Panc1 (cell line): Measurements from ENCODE around the gene SLX9.

ENCODE experiments used
- POLR2AphosphoS5 ChIP-seq: IDR thresholded peaks from 2 replicates; pipeline ENCODE4 v1.6.1; 2012; ENCODE audit warnings: mild to moderate bottlenecking, low read depth, low read length, moderate library complexity
- SIN3A ChIP-seq: IDR thresholded peaks from 2 replicates; pipeline ENCODE4 v1.6.1; 2012; ENCODE audit warnings: low read depth, mild to moderate bottlenecking, low read length, moderate library complexity, borderline replicate concordance; ENCODE audit not compliant: insufficient read depth
- TCF7L2 ChIP-seq: IDR thresholded peaks from 2 replicates; pipeline ENCODE4 v1.6.1; 2011; ENCODE audit warnings: mild to moderate bottlenecking, low read depth, low read length, inconsistent platforms
- TF ChIP-seq, protein P1 (sequence below): fragments of 450-650 bp; IDR thresholded peaks from 2 replicates; pipeline ENCODE4 v1.5.1; 2017; ENCODE audit warnings: mild to moderate bottlenecking
- TF ChIP-seq, protein P2 (sequence below), 2 experiments: IDR thresholded peaks; 2 replicates each; pipeline ENCODE4 v1.6.1; 2011 to 2012; ENCODE audit warnings: low read depth in 2 of 2, control low read depth in 1 of 2, low read length in 1 of 2, mild to moderate bottlenecking in 1 of 2, moderate library complexity in 1 of 2; ENCODE audit not compliant: insufficient read depth in 1 of 2

DNA sequence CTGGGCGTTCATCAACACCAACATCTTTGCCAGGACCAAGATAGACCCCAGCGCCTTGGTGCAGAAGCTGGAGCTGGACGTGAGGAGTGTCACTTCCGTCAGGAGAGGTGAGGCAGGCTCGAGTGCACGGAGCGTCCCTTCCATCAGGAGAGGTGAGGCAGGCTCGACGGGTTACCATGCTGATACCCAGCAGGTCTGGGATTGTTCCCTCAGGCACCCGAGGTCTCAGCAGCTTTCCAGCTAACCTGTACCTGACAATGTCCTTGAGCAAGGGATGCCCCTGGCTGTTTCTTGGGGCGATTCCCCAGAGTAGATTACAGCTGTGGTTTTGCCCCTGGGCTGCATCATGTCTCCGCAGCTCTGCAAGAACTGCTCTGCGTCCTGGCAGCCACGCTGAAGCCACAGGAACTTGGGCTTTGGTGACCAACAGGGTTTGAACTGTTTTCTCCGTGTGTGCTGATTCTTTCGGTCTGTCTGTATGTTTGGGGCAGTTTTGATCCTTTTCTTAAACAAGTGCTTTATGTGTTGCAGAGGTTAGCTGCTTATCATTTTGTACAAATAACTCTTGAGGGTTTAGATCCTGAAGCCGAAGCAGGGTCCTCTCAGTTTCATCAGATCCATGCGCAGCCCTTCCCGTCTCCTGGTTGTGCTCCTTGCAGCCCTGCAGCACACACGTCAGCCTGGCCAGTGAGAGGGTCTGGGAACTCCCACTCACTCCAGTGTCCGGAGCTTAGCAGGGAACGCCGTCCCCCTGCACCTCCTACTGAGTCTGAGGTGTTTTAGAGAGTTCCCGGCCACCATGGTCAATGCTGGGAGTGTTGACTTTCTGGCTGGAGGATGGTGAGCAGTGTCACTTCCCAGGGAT, 4.1 kb downstream of the SLX9 start:
- TF ChIP-seq, protein P1, sequence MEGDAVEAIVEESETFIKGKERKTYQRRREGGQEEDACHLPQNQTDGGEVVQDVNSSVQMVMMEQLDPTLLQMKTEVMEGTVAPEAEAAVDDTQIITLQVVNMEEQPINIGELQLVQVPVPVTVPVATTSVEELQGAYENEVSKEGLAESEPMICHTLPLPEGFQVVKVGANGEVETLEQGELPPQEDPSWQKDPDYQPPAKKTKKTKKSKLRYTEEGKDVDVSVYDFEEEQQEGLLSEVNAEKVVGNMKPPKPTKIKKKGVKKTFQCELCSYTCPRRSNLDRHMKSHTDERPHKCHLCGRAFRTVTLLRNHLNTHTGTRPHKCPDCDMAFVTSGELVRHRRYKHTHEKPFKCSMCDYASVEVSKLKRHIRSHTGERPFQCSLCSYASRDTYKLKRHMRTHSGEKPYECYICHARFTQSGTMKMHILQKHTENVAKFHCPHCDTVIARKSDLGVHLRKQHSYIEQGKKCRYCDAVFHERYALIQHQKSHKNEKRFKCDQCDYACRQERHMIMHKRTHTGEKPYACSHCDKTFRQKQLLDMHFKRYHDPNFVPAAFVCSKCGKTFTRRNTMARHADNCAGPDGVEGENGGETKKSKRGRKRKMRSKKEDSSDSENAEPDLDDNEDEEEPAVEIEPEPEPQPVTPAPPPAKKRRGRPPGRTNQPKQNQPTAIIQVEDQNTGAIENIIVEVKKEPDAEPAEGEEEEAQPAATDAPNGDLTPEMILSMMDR = no peak
- TF ChIP-seq POLR2AphosphoS5 = no peak
- TF ChIP-seq, protein P2, sequence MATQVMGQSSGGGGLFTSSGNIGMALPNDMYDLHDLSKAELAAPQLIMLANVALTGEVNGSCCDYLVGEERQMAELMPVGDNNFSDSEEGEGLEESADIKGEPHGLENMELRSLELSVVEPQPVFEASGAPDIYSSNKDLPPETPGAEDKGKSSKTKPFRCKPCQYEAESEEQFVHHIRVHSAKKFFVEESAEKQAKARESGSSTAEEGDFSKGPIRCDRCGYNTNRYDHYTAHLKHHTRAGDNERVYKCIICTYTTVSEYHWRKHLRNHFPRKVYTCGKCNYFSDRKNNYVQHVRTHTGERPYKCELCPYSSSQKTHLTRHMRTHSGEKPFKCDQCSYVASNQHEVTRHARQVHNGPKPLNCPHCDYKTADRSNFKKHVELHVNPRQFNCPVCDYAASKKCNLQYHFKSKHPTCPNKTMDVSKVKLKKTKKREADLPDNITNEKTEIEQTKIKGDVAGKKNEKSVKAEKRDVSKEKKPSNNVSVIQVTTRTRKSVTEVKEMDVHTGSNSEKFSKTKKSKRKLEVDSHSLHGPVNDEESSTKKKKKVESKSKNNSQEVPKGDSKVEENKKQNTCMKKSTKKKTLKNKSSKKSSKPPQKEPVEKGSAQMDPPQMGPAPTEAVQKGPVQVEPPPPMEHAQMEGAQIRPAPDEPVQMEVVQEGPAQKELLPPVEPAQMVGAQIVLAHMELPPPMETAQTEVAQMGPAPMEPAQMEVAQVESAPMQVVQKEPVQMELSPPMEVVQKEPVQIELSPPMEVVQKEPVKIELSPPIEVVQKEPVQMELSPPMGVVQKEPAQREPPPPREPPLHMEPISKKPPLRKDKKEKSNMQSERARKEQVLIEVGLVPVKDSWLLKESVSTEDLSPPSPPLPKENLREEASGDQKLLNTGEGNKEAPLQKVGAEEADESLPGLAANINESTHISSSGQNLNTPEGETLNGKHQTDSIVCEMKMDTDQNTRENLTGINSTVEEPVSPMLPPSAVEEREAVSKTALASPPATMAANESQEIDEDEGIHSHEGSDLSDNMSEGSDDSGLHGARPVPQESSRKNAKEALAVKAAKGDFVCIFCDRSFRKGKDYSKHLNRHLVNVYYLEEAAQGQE (IDR thresholded peaks at IDR 0.05; ENCODE audit: insufficient read depth in 1 of 2, low read depth in 2 of 2, low read length in 1 of 2) = no peak
- TF ChIP-seq TCF7L2 = no peak
- TF ChIP-seq SIN3A = no peak
